Erythroblast (primary cell): Measurements from ENCODE around the gene FBL.

Experiments used
- GATA1 ChIP-seq: IDR thresholded peaks from 2 replicates; pipeline ENCODE4 v1.6.1; 2011; ENCODE audit warnings: low read depth, mild to moderate bottlenecking, control low read depth, low read length, moderate library complexity
- POLR2A ChIP-seq: IDR thresholded peaks from 2 replicates; pipeline ENCODE4 v1.6.1; 2011; ENCODE audit warnings: mild to moderate bottlenecking, low read length

- TF ChIP-seq POLR2A (no peak), GATA1 (no peak)
Measured at GRCh38 chr19:39826311-39826945, 19.8 kb downstream of the FBL start.
